ENCODE measurements around the gene CLIC3. TPM values are rescaled to one million over a fixed set of nuclear protein-coding genes. Genes with fewer than 3 reads are reported as not detected.
"Not testable (repeated sequence)": the region's sequence is repeated elsewhere in the genome, so short reads cannot be mapped to it uniquely, and the experiment has no call there.

CLIC3 gene
- total RNA-seq, 1 donor from 2014 or later = 49.3 TPM

GRCh38 chr9:137034039-137034708, 37.8 kb upstream of the CLIC3 start:
- H3K27ac ChIP-seq = peak overlapping the region; percentile 58
- ATAC-seq (no peak), DNase-seq (no peak)
- H3K27me3 ChIP-seq (ENCODE audit: low read depth) = no peaks in the 10 kb centered on the region
- no peak for TF ChIP-seq CTCF (IDR thresholded peaks at IDR 0.05)
- peaks cover 50% of the 10 kb centered on the region for H3K4me1 ChIP-seq
- H3K36me3 ChIP-seq = peaks cover 11% of the 10 kb centered on the region
- peak overlapping the region; percentile 39 for H3K4me3 ChIP-seq
- intact Hi-C loops (cut with DNase I) = no loop called here
- no peaks in the 10 kb centered on the region for H3K9me3 ChIP-seq

GRCh38 chr9:137033481-137033880, 37.1 kb upstream of the CLIC3 start:
- H3K9me3 ChIP-seq; H3K27ac ChIP-seq; H3K36me3 ChIP-seq; H3K27me3 ChIP-seq (ENCODE audit: low read depth); ATAC-seq; intact Hi-C loops (cut with DNase I); DNase-seq: not testable (repeated sequence)
- Histone ChIP-seq H3K4me3 (peak overlapping the region; percentile 39), H3K4me1 (peaks cover 57% of the 10 kb centered on the region)

GRCh38 chr9:137032858-137033257, 36.5 kb upstream of the CLIC3 start:
- Histone ChIP-seq H3K4me3 (peak overlapping the region; percentile 39), H3K27ac (peak overlapping the region; percentile 46), H3K4me1 (peaks cover 59% of the 10 kb centered on the region), H3K36me3 (no peaks in the 10 kb centered on the region), H3K27me3 (ENCODE audit: low read depth) (no peaks in the 10 kb centered on the region), H3K9me3 (no peaks in the 10 kb centered on the region)
- no peak for TF ChIP-seq CTCF (IDR thresholded peaks at IDR 0.05)
- DNase-seq = peak; percentile 80
- ATAC-seq = peak in 1 of 2 donors; percentile 48
- intact Hi-C loops (cut with DNase I) = no loop called here

GRCh38 chr9:137031904-137032640, 35.7 kb upstream of the CLIC3 start, which contains the start of gene FUT7:
Gene FUT7 (minus strand): TSS chr9:137032088. CDS start chr9:137031991, 97 bp downstream.
- H3K36me3 ChIP-seq = no peaks in the 10 kb centered on the region
- peak within 1 kb of the TSS; percentile 68 for H3K4me3 ChIP-seq
- no peaks in the 10 kb centered on the region for H3K27me3 ChIP-seq (ENCODE audit: low read depth)
- no peak for TF ChIP-seq CTCF (IDR thresholded peaks at IDR 0.05)
- H3K27ac ChIP-seq = peak within 1 kb of the TSS; percentile 53
- H3K9me3 ChIP-seq = no peaks in the 10 kb centered on the region
- H3K4me1 ChIP-seq = peaks cover 65% of the 10 kb centered on the region
- DNase-seq (no peak), ATAC-seq (no peak)
- intact Hi-C loops (cut with DNase I) = no loop called here

GRCh38 chr9:137030538-137031527, 34.5 kb upstream of the CLIC3 start:
- DNase-seq = peak; percentile 75
- peak overlapping the region; percentile 68 for H3K4me3 ChIP-seq
- H3K27ac ChIP-seq = peak overlapping the region; percentile 53
- H3K36me3 ChIP-seq = no peaks in the 10 kb centered on the region
- intact Hi-C loops (cut with DNase I) = no loop called here
- H3K4me1 ChIP-seq = peaks cover 77% of the 10 kb centered on the region
- ATAC-seq = no peak
- no peak for TF ChIP-seq CTCF (IDR thresholded peaks at IDR 0.05)
- H3K27me3 ChIP-seq (ENCODE audit: low read depth) = no peaks in the 10 kb centered on the region
- H3K9me3 ChIP-seq = no peaks in the 10 kb centered on the region

Measured in lower lobe of right lung (tissue), 2 donors.